HEK293T (cell line): ENCODE results near the gene ACY1.

ENCODE experiments used
- FOXA1 ChIP-seq: fragments of 450-650 bp; IDR thresholded peaks from 2 replicates; pipeline ENCODE4 v1.6.1; 2016; ENCODE audit warnings: mild to moderate bottlenecking
- TARDBP ChIP-seq: fragments of 450-650 bp; IDR thresholded peaks from 2 replicates; pipeline ENCODE4 v1.6.1; 2016

GRCh38 chr3:51969841-51970240 lies 13.5 kb upstream of the ACY1 start:
- TF ChIP-seq TARDBP (no peak), FOXA1 (no peak)
